Karpas-422 (cell line): ENCODE measurements around the gene NUP37. TPM values are rescaled to one million over a fixed set of nuclear protein-coding genes. Genes with fewer than 3 reads are reported as not detected.
A peak's percentile ranks its signal among the peaks of the same experiment; 100 is the strongest.

ENCODE experiments used
- DNase-seq: peaks from one replicate; pipeline ENCODE4 v3.0.0-alpha.2; 2015
- H2AFZ ChIP-seq: fragments of 200-600 bp; sonication (generic); 2 replicates; pipeline ENCODE4 v1.6.1; 2014; ENCODE audit warnings: antibody characterized with exemption, low read length, mixed read lengths
- H3K27ac ChIP-seq: fragments of 200-600 bp; sonication (generic); 2 replicates; pipeline ENCODE4 v1.5.1; 2014; ENCODE audit warnings: mild to moderate bottlenecking, low read length, moderate library complexity
- H3K27me3 ChIP-seq: fragments of 200-600 bp; sonication (generic); 2 replicates; pipeline ENCODE4 v1.6.1; 2014; ENCODE audit warnings: low read length, mixed read lengths
- H3K36me3 ChIP-seq: fragments of 200-600 bp; sonication (generic); 2 replicates; pipeline ENCODE4 v1.6.1; 2014; ENCODE audit warnings: low read length, mixed read lengths; ENCODE audit not compliant: insufficient read depth
- H3K4me1 ChIP-seq: fragments of 200-600 bp; sonication (generic); 2 replicates; pipeline ENCODE4 v1.6.1; 2014; ENCODE audit warnings: mild to moderate bottlenecking, low read length, mixed read lengths
- H3K4me2 ChIP-seq: fragments of 200-600 bp; sonication (generic); 2 replicates; pipeline ENCODE4 v1.6.1; 2014; ENCODE audit warnings: low read length, low read depth, mild to moderate bottlenecking; ENCODE audit not compliant: poor library complexity, severe bottlenecking
- H3K4me3 ChIP-seq: fragments of 200-600 bp; sonication (generic); 2 replicates; pipeline ENCODE4 v1.5.1; 2014; ENCODE audit warnings: mild to moderate bottlenecking, antibody characterized with exemption, low read length, mixed read lengths
- H3K79me2 ChIP-seq: fragments of 200-600 bp; sonication (generic); 2 replicates; pipeline ENCODE4 v1.6.1; 2014; ENCODE audit warnings: mild to moderate bottlenecking, low read length, mixed read lengths
- H3K9ac ChIP-seq: fragments of 200-600 bp; sonication (generic); 2 replicates; pipeline ENCODE4 v1.6.0; 2014; ENCODE audit warnings: low read length
- H3K9me2 ChIP-seq: fragments of 200-600 bp; sonication (generic), shearing (Covaris generic); replicated peaks from 2 replicates; pipeline ENCODE4 v1.6.0; 2014; ENCODE audit warnings: mild to moderate bottlenecking, low read length, moderate library complexity; ENCODE audit not compliant: insufficient read depth
- H3K9me3 ChIP-seq: fragments of 300-700, 200-600 bp; sonication (generic); 2 replicates; pipeline ENCODE4 v1.6.1; 2014; ENCODE audit warnings: low read length, mixed read lengths
- H4K20me1 ChIP-seq: fragments of 200-600 bp; sonication (generic); 2 replicates; pipeline ENCODE4 v1.6.1; 2014; ENCODE audit warnings: mild to moderate bottlenecking, antibody characterized with exemption, low read length, low read depth; ENCODE audit not compliant: insufficient read depth
- total RNA-seq: library from RNA; depleted of rRNA; stranded (reverse); fragments of >200 nt; shearing (Covaris generic); gene quantifications from 2 replicates; pipeline ENCODE4 v1.2.3, GENCODE V29; 2014; ENCODE audit warnings: low replicate concordance

The NUP37 gene
- total RNA-seq, 1 experiment from 2014 or later: 108 TPM

DNA sequence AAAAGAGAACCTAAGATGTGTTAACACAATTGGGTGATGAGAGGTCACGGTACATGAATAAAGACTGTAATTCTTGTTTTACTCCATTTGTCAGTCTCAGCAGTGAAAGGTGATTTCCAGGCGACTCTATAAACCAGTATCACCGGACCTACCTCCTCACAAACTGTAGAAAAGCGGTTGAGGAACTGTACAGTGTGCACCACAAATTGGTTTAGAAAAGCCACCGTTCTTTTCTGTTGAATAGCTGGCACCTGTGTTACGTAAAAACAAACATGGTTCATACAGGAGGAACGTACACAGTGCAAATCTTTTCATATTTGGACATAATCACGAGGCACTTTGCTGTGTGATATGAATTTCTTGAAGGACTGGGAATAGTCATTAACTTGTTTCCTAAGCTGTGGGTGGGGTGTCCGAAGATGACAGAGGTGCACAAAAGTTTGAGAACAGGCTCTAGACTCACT, 58.8 kb downstream of the NUP37 start:
- Histone ChIP-seq H4K20me1 (no peaks in the 10 kb centered on the region), H3K9me3 (no peaks in the 10 kb centered on the region), H3K27me3 (no peaks in the 10 kb centered on the region), H3K36me3 (peaks cover 30% of the 10 kb centered on the region), H3K9ac (peak overlapping the region; percentile 89), H3K4me3 (peak overlapping the region; percentile 88), H3K79me2 (peaks cover 14% of the 10 kb centered on the region; the same call in 1 of the 2 replicates), H3K4me1 (peaks cover 10% of the 10 kb centered on the region; the same call in 1 of the 2 replicates), H3K4me2 (peak overlapping the region; percentile 85), H2AFZ (peak overlapping the region; percentile 79), H3K9me2 (no peaks in the 10 kb centered on the region), H3K27ac (0 out of 2 replicates have a peak overlapping the region, but pooled peaks have one; percentile 12)
- peak; percentile 54 for DNase-seq

DNA sequence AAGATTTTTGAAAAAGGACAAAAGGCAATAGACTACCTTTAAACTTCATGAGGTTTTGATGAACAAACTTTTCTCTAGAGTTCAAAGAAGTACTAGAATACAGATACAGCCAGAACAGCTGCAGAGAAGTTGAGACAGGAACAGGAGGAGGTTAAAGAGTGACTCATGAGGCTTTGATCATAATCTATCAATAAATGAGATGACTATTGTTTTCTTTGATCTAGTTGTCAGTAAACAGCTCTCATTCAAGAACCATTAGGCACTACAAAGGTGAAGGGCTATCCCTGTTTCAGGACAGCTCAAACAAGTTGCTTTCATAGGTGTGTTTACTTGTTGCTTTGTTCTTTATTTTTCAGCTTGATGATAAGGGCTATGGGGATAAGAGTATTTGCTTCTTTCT, 60.6 kb downstream of the NUP37 start:
- Histone ChIP-seq H3K4me2 (no peak overlapping the region), H3K9me2 (no peaks in the 10 kb centered on the region), H3K9me3 (no peaks in the 10 kb centered on the region), H3K79me2 (peaks cover 14% of the 10 kb centered on the region; the same call in 1 of the 2 replicates), H4K20me1 (no peaks in the 10 kb centered on the region), H3K27me3 (no peaks in the 10 kb centered on the region), H3K4me1 (peaks cover 10% of the 10 kb centered on the region; the same call in 1 of the 2 replicates), H3K36me3 (peaks cover 40% of the 10 kb centered on the region), H2AFZ (no peak overlapping the region), H3K9ac (no peak overlapping the region), H3K27ac (no peak overlapping the region), H3K4me3 (no peak overlapping the region)
- no peak for DNase-seq

DNA sequence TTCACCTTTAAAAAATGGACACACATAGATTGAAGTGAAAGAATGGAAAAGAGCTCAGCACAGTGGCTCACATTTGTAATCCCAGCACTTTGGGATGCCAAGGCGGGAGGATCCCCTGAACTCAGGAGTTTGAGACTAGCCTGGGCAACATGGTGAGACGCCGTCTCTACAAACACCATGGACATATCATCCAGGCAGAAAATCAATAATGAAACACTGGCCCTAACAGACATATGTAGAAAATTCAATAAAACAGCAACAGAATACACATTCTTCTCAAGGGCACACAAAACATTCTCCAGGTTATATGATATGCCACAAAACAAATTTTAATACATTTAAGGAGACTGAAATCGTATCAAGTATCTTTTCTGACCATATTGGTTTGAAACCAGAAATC, 65.6 kb downstream of the NUP37 start:
- peaks cover 38% of the 10 kb centered on the region for H3K36me3 ChIP-seq
- H3K4me2 ChIP-seq: no peak overlapping the region
- H3K4me3 ChIP-seq: no peak overlapping the region
- peaks cover 14% of the 10 kb centered on the region for H3K79me2 ChIP-seq
- no peaks in the 10 kb centered on the region for H4K20me1 ChIP-seq
- no peak overlapping the region for H3K9ac ChIP-seq
- no peak for DNase-seq
- H2AFZ ChIP-seq: no peak overlapping the region
- H3K9me3 ChIP-seq: no peaks in the 10 kb centered on the region
- H3K4me1 ChIP-seq: no peaks in the 10 kb centered on the region
- no peak overlapping the region for H3K27ac ChIP-seq
- no peaks in the 10 kb centered on the region for H3K9me2 ChIP-seq
- no peaks in the 10 kb centered on the region for H3K27me3 ChIP-seq

DNA sequence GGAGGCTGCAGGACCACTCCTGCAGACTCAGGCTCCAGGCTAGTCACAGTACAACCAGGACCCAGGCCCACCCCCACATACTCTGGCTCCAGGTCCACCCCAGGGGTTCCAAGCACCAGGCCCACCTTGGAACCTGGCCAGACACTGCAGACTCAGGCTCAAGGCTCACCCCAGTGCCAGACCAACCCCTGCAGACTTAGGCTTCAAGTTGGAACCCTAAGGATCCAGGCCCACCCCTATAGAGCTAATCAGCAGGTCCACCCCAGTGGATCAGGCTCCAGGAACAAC, 66.9 kb downstream of the NUP37 start:
- H4K20me1 ChIP-seq: no peaks in the 10 kb centered on the region
- no peak overlapping the region for H3K27ac ChIP-seq
- no peaks in the 10 kb centered on the region for H3K9me2 ChIP-seq
- H2AFZ ChIP-seq: no peak overlapping the region
- H3K79me2 ChIP-seq: peaks cover 14% of the 10 kb centered on the region
- peaks cover 36% of the 10 kb centered on the region for H3K36me3 ChIP-seq
- H3K9ac ChIP-seq: no peak overlapping the region
- no peaks in the 10 kb centered on the region for H3K9me3 ChIP-seq
- H3K4me2 ChIP-seq: no peak overlapping the region
- no peak overlapping the region for H3K4me3 ChIP-seq
- DNase-seq: no peak
- H3K27me3 ChIP-seq: no peaks in the 10 kb centered on the region
- H3K4me1 ChIP-seq: no peaks in the 10 kb centered on the region

DNA sequence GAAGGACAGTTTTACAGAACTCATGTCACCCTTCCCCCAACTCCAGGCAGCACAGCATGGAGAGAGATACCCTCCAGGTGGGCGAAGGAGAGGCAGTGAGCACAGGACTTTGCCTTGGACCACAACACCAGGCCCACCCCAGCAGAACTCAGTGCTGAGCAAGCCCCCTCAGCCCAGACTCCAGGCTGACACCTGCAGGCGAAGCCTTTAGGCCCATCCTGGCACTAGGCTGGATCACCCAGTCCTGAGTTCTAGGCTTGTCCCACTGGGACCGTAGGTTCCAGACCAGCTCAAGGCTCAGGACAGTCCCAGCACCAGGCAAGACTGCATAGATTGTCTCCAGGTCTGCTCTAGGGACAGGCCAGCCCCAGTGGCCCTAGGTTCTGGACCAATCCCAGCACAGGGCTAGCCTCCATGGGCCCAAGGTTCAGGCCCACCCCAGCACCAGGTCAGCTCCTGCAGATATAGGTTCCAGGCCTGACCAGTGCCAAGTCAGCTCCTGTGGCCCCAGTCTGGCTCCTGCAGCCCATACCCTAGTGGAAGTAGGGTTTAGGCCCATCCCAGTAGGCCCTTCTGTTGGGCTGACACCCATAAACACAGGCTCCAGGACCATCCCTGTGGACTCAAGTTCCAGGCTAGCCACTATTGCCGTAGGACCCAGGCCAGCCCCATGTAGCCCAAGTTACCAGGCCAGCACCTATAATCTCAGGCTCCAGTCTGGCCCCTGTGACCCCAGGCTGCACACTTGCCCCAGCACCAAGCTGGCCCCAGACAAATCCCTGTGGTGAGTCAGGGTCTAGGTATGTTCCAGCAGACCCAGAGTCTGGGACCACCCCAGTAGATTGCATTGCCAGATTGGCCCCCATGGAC, 67.5 kb downstream of the NUP37 start:
- Histone ChIP-seq H4K20me1 (no peaks in the 10 kb centered on the region), H3K4me2 (no peak overlapping the region), H3K4me1 (no peaks in the 10 kb centered on the region), H3K36me3 (peaks cover 30% of the 10 kb centered on the region), H3K27me3 (no peaks in the 10 kb centered on the region), H2AFZ (no peak overlapping the region), H3K9me2 (no peaks in the 10 kb centered on the region), H3K79me2 (peaks cover 14% of the 10 kb centered on the region), H3K9ac (no peak overlapping the region), H3K27ac (no peak overlapping the region), H3K4me3 (no peak overlapping the region), H3K9me3 (no peaks in the 10 kb centered on the region)
- DNase-seq: no peak

DNA sequence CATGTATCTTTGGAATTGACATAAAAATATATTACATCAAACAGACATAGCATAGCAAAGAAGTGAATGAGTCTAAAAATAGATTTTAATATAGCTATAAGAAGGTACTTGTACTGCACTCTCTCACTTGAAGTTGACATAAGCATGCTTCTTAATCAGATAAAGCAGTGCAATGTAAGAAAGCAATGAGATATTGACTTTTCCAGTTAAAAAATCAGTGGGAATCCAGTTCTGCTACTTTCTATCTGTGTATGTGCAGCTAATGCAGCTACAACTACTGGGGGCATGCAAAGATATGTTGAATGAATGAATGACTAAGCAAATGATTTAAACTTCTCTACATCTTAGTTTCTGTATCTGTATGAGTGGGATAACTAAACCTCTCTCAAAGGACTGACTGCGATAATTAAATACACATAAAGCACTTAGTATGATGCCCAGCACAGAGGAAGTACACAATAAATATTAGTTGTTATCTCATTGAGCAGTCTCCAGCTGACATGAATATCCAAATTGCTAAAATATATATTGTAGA, 68.4 kb downstream of the NUP37 start:
- Histone ChIP-seq H3K27me3 (no peaks in the 10 kb centered on the region), H3K36me3 (peaks cover 23% of the 10 kb centered on the region), H3K9me3 (no peaks in the 10 kb centered on the region), H3K27ac (no peak overlapping the region), H3K9ac (no peak overlapping the region), H2AFZ (no peak overlapping the region), H3K4me3 (no peak overlapping the region), H3K79me2 (peaks cover 13% of the 10 kb centered on the region), H3K9me2 (no peaks in the 10 kb centered on the region), H4K20me1 (no peaks in the 10 kb centered on the region), H3K4me1 (no peaks in the 10 kb centered on the region), H3K4me2 (no peak overlapping the region)
- no peak for DNase-seq

DNA sequence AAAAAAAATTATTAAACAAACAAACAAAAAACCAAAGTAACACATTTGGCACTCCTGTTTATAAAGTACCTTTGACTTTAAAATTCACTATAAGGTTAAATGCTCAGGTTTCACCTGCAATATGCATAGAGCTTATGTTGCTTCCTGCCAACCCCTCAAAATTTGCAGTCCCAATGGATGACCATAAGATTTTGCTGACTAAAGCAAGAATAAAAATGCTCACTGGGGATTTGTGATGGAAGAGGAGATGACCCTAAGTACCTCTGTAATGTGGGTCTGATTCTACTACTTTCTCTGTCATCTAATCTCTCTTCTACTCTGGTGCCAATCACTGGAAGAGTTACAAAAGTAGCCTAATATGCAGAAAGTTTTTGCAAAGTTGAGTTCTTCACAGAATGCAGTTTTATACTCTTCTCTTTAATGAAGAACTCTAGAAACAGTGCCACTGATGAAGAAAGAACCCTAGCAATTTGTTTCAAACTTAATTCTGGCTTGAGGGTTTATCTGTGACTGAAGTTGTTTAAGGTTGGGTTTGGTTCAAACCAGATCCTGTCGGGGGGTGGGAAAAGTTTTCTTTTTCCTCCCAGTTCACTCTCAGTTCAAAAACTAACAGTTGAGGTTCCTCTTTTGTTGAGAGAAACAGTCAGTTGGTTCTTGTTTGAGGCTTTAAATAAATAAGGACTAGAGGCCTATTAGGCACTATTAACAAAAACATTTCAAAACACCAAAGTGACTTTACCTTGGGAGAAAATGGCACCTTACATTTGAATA, 69.1 kb downstream of the NUP37 start:
- Histone ChIP-seq H3K36me3 (peaks cover 18% of the 10 kb centered on the region), H3K9me3 (no peaks in the 10 kb centered on the region), H2AFZ (no peak overlapping the region), H3K9me2 (no peaks in the 10 kb centered on the region), H3K9ac (no peak overlapping the region), H4K20me1 (no peaks in the 10 kb centered on the region), H3K4me3 (no peak overlapping the region), H3K79me2 (peaks cover 13% of the 10 kb centered on the region), H3K4me2 (no peak overlapping the region), H3K27me3 (no peaks in the 10 kb centered on the region), H3K4me1 (no peaks in the 10 kb centered on the region), H3K27ac (no peak overlapping the region)
- DNase-seq: no peak

DNA sequence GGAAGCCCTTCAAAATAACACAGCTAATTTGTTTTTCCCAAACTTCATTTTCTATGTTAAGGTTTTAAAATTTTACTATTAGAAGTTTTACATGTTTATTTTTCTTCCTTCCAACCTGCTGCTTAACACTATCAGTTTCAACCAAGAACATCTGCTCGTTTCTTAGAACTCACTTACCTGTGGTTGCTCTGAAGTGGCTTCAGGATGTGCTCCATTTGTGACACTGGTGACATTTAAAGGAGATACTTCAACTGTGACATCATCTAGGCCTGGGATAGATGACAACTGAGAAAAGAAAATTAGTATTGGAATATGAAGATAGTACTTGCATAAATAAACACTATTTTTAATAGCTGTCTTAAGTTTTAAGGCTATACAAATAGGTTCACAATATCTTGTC, 76.0 kb downstream of the NUP37 start:
- Histone ChIP-seq H3K4me3 (no peak overlapping the region), H3K4me1 (peaks cover 14% of the 10 kb centered on the region), H3K9me3 (no peaks in the 10 kb centered on the region), H3K36me3 (peaks cover 16% of the 10 kb centered on the region), H4K20me1 (no peaks in the 10 kb centered on the region), H3K27ac (no peak overlapping the region), H2AFZ (no peak overlapping the region), H3K9me2 (no peaks in the 10 kb centered on the region), H3K4me2 (no peak overlapping the region), H3K27me3 (no peaks in the 10 kb centered on the region), H3K9ac (no peak overlapping the region), H3K79me2 (0 out of 2 replicates have a peak, but pooled peaks cover 4% of the 10 kb centered on the region)
- DNase-seq: no peak
